Sigmoid colon (tissue), 3 donors: ENCODE results near the gene SLC44A5.

Experiments used
- CTCF ChIP-seq, 4 experiments: fragments of 450-650 bp in 3 of 4; fragments of 200-600 bp in 1 of 4; IDR thresholded peaks; one replicate each; pipeline ENCODE4 v1.5.1; 2016 to 2019; ENCODE audit warnings: antibody characterized with exemption in 4 of 4, mild to moderate bottlenecking in 3 of 4, moderate library complexity in 2 of 4
- POLR2A ChIP-seq, 2 donors: fragments of 450-650 bp; IDR thresholded peaks; one replicate each; pipeline ENCODE4 v1.6.1; 2016; ENCODE audit warnings: antibody characterized with exemption in 2 of 2, mild to moderate bottlenecking in 2 of 2, moderate library complexity in 2 of 2

GRCh38 chr1:75165264-75165663, 445.6 kb downstream of the SLC44A5 start:
- no peak for TF ChIP-seq CTCF (IDR thresholded peaks at IDR 0.05)
- TF ChIP-seq POLR2A (IDR thresholded peaks at IDR 0.05), result no peak
